GM10847 (cell line): Measurements from ENCODE around the gene DNAH8.

Experiments used
- POLR2A ChIP-seq: IDR thresholded peaks from 2 replicates; pipeline ENCODE4 v1.6.1; 2011; ENCODE audit not compliant: insufficient read length; ENCODE audit errors: extremely low read depth

Gene DNAH8

DNA sequence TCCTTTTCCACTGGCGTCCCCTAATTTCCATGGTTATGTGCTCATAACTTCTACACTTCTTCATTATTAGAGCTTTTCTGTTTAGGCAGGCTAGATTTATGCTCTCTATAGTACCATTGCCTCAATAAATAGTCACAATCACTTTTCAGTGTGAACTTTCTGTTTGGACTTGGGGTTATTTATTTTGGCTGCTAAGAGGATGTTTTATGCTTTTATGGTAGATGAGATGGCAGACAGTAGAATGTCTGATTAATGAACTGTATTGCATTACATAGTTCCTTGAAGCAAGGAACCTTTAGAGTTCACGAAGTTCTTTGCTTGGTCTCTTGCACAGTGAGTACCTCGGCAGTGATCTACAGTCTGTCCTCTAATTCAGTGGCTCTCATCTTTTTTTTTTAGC, 6.9 kb downstream of the DNAH8 start:
- TF ChIP-seq POLR2A = no peak

DNA sequence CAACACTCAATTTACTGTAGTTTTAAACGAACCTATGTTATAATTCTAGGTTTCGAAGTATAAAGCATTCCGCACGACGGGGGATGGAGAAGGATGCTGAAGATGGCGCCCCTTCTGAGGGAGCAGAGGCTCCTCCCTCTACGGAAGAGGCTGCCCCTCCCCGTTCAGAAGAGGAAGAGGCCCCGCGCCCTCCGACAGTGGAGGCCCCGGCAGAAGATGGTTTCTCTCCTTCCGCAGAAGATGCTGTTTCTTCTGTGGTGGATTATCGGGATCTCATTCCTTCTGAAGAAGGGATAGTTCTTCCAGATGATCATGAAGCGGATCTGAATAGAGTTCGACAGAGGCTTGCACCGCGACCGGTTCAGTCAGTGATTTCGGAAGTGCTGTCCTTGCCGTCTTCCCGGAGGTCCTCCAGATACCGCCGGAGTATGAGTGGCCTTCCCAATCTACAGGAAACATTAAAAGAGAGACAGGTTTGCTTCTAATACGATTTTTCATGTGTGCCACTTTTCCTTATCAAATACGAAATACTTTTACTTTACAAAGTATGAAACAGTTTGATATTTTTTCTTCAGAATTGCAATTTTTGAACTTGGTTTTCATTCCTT, 7.7 kb downstream of the DNAH8 start:
- no peak for TF ChIP-seq POLR2A

- no peak for TF ChIP-seq POLR2A
Measured at GRCh38 chr6:38723783-38724182, 8.7 kb downstream of the DNAH8 start.

GRCh38 chr6:38724343-38724742, 9.2 kb downstream of the DNAH8 start:
- TF ChIP-seq POLR2A = no peak

GRCh38 chr6:38725414-38726183, 10.5 kb downstream of the DNAH8 start:
- no peak for TF ChIP-seq POLR2A

DNA sequence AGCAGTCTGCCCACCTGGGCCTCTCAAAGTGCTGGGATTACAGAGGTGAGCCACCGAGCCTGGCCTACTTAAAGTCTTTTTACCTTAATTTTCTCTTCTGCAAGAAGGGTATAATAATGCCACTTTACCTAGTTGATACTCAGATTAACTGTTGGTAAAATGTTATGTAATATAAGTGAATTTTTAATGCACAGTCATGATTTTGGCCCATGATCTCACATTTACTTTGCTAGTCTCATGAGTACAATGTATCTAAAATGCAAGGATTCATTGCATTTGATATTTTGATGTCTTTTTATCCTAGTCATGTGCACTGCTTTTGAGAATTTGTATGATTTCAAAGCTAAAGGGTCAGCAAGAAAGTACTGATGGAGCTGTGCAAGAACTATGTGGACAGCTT, 13.1 kb downstream of the DNAH8 start:
- TF ChIP-seq POLR2A = no peak

DNA sequence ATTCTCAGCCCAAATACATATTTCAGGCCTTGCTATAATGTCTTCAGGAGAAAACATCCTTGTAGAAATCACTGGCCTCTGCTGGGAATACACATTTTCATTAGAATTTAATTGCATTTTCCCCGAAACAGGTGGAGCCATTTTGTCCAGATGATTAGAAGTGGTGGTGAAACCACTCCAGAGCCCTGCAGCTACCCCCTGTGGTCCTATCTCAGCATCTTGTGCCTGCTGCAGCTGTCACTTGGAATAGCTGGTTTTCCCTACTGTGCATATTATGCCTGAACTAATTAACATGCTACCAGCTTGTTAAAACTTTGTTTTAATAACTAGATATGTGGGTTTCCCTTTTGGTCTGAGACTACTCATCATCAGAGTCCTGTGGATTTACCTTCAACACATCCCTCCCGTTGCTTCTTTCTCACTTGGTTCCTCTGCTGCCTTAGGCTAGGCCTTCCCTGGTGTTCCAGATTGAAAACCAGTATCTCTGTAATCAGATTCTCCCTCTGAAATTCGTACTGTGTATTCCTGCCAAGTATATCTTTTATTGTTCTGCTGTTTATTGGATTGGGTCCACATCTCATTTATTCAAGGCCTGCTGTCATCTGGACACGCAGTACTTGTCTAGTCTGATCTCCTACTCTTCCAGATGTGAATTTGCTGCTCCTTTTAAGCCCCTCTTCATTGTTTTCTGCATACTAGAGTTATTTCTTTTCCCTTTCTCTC, 15.2 kb downstream of the DNAH8 start:
- TF ChIP-seq POLR2A = no peak

DNA sequence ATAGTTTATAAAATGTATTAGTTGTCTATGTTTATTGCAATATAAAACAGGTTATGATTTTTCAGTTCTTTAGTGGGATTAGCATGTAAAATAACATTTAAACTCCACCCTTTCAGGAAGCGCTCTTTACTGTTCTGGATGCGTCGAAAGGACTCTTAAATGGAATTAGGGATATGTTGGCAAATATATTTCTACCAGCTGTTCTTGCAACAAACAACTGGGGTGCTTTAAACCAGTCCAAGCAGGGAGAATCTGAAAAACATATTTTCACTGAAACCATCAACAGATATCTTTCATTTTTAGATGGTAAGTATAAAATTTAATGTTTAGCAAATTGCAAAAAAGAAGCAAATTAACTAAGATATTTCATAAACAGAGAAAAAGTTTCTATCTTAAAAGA, 21.8 kb downstream of the DNAH8 start:
- TF ChIP-seq POLR2A = no peak

DNA sequence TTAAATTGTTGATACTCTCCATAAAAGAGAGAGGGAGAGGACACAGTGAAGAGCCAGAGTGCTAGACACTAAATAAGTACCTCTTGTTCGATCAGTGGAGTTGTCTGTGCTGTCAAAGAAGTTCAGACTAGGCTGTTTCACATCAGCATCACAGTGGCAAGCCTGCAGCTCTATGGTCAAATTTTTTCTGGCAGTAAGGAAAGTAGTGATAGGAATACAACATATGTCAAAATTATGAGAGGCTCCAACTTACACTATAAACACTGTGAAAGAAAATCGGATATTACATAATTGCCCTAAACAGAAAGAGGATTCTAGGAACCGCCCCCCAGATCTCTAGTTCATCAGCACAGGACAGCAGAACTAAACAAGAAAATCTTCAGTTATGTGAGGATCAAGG, 23.1 kb downstream of the DNAH8 start:
- TF ChIP-seq POLR2A = no peak

DNA sequence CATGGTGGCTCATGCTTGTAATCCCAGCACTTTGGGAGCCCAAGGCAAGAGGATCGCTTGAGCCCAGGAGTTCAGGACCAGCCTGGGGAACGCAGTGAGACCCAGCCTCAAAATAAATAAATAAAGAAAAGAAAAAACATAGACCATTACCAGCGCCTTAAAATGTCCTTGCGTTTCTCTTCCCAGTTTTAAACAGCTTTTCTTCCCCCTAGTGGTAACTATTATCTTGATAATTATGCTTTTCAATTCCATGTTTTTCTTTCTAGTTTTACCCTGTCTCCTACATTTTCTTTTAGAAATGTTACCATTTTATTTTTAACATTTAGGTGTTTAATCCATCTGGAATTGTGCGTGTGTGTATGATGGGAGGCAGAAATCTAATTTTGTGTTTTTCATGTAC, 24.4 kb downstream of the DNAH8 start:
- no peak for TF ChIP-seq POLR2A

DNA sequence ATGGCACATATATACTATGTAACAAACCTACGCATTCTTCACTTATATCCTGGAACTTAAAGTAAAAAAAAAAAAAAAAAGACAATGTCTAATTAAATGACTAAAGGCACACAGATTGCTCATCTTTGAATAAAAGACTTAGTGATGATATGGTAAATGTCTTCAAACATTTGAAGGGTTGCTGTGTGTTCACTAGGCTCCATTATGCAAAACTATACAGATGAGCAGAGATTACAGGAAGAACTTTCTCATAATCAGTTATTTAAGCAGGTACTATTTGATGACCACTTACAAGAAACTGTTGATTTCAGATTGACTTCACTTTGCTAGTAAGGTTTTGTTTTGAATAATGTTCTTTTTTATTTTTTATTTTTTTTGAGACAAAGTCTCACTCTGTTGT, 34.4 kb downstream of the DNAH8 start:
- TF ChIP-seq POLR2A = no peak

- no peak for TF ChIP-seq POLR2A
Measured at GRCh38 chr6:38750968-38751615, 36.0 kb downstream of the DNAH8 start.

DNA sequence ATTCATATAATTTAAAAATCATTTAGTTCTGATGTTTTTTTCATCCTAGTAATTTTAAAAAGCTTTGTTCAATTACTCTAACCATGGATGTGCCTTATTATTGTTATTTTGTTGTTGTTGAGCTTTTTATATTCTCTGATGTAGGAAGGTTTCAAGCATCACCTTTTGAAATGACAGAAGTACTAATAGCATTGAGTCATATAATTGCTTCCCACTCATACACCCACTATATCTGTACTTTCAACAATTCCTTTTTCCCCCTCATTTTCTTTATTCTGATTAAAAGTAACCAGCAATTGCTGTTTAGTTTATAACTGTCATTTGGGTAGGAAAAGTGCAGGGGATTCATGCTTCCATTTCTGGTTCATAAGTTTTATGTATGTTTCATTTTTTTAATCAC, 38.6 kb downstream of the DNAH8 start:
- no peak for TF ChIP-seq POLR2A

DNA sequence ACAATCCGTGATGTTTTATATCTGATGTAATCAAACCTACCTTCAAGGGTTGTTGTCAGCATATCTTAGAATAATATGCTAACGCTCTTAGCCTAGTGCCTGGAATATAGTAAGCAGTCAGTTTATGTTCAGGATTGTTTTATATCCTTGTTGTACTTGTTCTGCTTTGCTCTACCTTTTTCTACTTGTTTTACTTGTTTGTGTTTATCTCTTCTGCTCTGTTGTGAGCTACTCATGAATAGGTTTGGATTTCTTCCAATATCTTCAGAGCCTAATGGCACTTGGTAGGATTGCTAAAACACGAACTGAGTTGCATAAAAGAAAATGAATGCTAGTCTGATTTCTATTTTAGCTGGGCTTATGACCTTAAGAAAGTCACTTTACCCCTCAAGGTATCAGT, 40.1 kb downstream of the DNAH8 start:
- no peak for TF ChIP-seq POLR2A

DNA sequence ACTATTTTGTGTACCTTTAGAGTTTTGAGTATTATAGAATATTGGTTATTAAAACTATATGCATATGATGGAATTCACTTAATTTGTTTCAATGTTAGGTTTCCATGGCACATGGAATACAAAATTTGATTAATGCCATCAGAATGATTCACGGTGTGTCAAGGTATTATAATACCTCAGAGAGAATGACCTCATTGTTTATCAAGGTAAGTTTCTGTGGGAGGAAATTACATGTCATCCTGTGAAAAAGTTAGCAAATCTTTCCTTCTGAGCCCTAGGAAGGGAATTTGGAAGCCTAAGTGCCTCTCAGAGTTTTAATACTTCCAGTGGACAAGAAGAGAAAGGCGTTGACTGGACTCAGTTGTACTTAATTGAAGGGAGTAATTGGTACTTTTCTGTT, 40.8 kb downstream of the DNAH8 start:
- no peak for TF ChIP-seq POLR2A

DNA sequence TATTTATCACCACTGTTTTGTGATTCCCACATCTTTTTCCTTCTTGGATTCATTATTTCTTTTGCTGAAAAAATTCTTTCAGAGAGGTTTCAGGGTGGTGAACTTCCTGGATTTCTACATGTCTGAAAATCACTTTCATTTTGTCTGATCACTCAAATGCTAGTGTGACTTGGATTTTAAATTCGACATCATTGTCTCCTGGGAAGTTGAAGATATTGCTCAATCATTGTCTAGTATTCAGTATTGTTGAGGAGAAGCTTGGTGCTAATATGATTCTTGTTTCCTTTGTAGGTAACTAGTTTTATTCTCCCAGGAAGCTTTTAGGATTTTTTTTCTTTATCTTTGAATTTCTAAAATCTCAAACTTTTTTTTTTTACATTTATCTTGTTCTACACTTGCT, 45.0 kb downstream of the DNAH8 start:
- TF ChIP-seq POLR2A = no peak
